Mammary epithelial cell (primary cell): Measurements from ENCODE around the gene CCL26.

Experiments
- CTCF ChIP-seq, 2 donors: IDR thresholded peaks in 1 of 2; conservative IDR thresholded peaks in 1 of 2; 2 replicates each; pipeline ENCODE4 v1.5.1; 2011 to 2012; ENCODE audit warnings: inconsistent platforms in 2 of 2, low read length in 2 of 2, mild to moderate bottlenecking in 2 of 2, control low read depth in 1 of 2, low read depth in 1 of 2; ENCODE audit not compliant: insufficient read depth in 1 of 2; ENCODE audit errors: extremely low read depth in 1 of 2
- EZH2 ChIP-seq: IDR thresholded peaks from 2 replicates; pipeline ENCODE4 v1.6.1; 2012; ENCODE audit warnings: low read length, inconsistent platforms, borderline replicate concordance

- TF ChIP-seq CTCF (conservative IDR thresholded peaks at IDR 0.05 in 1 of 2, IDR thresholded peaks at IDR 0.05 in 1 of 2; ENCODE audit: extremely low read depth in 1 of 2, insufficient read depth in 1 of 2, low read depth in 1 of 2, low read length in 2 of 2) (no peak), EZH2 (no peak)
Measured at GRCh38 chr7:75815418-75816064, 43.5 kb upstream of the CCL26 start.
